Stimulated activated CD4-positive, alpha-beta T cell treated with anti-CD3 and anti-CD28 coated beads, Interleukin-15, amount 100 ng/mL, for 48 hours (primary cell): ENCODE results near the gene APEH.

Source experiments
- DNase-seq, 2 donors: peaks; one replicate each; pipeline ENCODE4 v3.0.0-alpha.2; 2020; ENCODE audit warnings: low read depth in 2 of 2

The APEH gene

GRCh38 chr3:49713336-49714105 lies 39.4 kb downstream of the APEH start:
- no peak for DNase-seq

GRCh38 chr3:49714728-49715550 lies 40.8 kb downstream of the APEH start:
- DNase-seq, result no peak

GRCh38 chr3:49715611-49716121 lies 41.5 kb downstream of the APEH start:
- no peak for DNase-seq

GRCh38 chr3:49716169-49716568 lies 42.0 kb downstream of the APEH start:
- DNase-seq, result no peak

- no peak for DNase-seq
These were observed 42.6 kb downstream of the APEH start for GRCh38 chr3:49716691-49717210.

- DNase-seq, result no peak
These were observed 43.2 kb downstream of the APEH start for GRCh38 chr3:49717211-49717958.

- DNase-seq, result no peak
These were observed 44.1 kb downstream of the APEH start for GRCh38 chr3:49717959-49718857.

GRCh38 chr3:49718858-49719213 lies 44.7 kb downstream of the APEH start:
- DNase-seq, result no peak

- peak; percentile 76 to 89 for DNase-seq
These were observed 45.2 kb downstream of the APEH start, which contains the start of gene AMIGO3 for GRCh38 chr3:49719214-49719884. TSS of gene AMIGO3 (minus strand) at chr3:49719684. CDS start at chr3:49719465, 219 bp downstream.

- no peak for DNase-seq
These were observed 46.9 kb downstream of the APEH start for GRCh38 chr3:49720855-49721595.

GRCh38 chr3:49721596-49721895 lies 47.4 kb downstream of the APEH start:
- no peak for DNase-seq

GRCh38 chr3:49721896-49722781 lies 48.0 kb downstream of the APEH start:
- no peak for DNase-seq

- DNase-seq, result no peak
These were observed 48.7 kb downstream of the APEH start for GRCh38 chr3:49722896-49723295.

- peak; percentile 29 to 46 for DNase-seq
These were observed 49.1 kb downstream of the APEH start for GRCh38 chr3:49723296-49723627.

- DNase-seq, result peak; percentile 90 to 92
These were observed 49.7 kb downstream of the APEH start, which contains the start of gene GMPPB for GRCh38 chr3:49723628-49724551. TSS of gene GMPPB (minus strand) at chr3:49723951. CDS start at chr3:49723726, 225 bp downstream.

GRCh38 chr3:49724586-49724985 lies 50.4 kb downstream of the APEH start:
- DNase-seq, result no peak

- no peak for DNase-seq
These were observed 51.9 kb downstream of the APEH start for GRCh38 chr3:49725906-49726681.
